ENCODE measurements around the gene PTPRD.

Gene PTPRD

GRCh38 chr9:9920425-9921060 is 692.3 kb downstream of the PTPRD start:
- ChIA-PET CTCF (no interaction called here), POLR2A (no interaction called here)
- H3K27ac ChIP-seq (ENCODE audit: extremely low read depth, low read depth, low read length): no peak overlapping the region
- H3K4me3 ChIP-seq (ENCODE audit: low read depth, low read length): no peak overlapping the region
- no peaks in the 10 kb centered on the region for H3K9me3 ChIP-seq (ENCODE audit: control insufficient read depth, insufficient read depth, low read depth, low read length)
- H3K36me3 ChIP-seq (ENCODE audit: control insufficient read depth in 2 of 2, insufficient read depth in 1 of 2, low read length in 2 of 2): no peaks in the 10 kb centered on the region
- no peaks in the 10 kb centered on the region for H3K4me1 ChIP-seq (ENCODE audit: control insufficient read depth, insufficient read depth, low read length)
- TF ChIP-seq, protein P1, sequence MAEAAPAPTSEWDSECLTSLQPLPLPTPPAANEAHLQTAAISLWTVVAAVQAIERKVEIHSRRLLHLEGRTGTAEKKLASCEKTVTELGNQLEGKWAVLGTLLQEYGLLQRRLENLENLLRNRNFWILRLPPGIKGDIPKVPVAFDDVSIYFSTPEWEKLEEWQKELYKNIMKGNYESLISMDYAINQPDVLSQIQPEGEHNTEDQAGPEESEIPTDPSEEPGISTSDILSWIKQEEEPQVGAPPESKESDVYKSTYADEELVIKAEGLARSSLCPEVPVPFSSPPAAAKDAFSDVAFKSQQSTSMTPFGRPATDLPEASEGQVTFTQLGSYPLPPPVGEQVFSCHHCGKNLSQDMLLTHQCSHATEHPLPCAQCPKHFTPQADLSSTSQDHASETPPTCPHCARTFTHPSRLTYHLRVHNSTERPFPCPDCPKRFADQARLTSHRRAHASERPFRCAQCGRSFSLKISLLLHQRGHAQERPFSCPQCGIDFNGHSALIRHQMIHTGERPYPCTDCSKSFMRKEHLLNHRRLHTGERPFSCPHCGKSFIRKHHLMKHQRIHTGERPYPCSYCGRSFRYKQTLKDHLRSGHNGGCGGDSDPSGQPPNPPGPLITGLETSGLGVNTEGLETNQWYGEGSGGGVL (tag by site-specific recombination; IDR thresholded peaks at IDR 0.05): no peak
- TF ChIP-seq SCRT1 (tag by site-specific recombination; IDR thresholded peaks at IDR 0.05; ENCODE audit: borderline replicate concordance) (no peak), ZNF354C (tag by site-specific recombination; IDR thresholded peaks at IDR 0.05; ENCODE audit: borderline replicate concordance, low read depth) (no peak), ZNF391 (tag by site-specific recombination; IDR thresholded peaks at IDR 0.05; ENCODE audit: borderline replicate concordance, low read depth) (no peak), ZNF248 (tag by site-specific recombination; IDR thresholded peaks at IDR 0.05) (no peak), TRIM28 (IDR thresholded peaks at IDR 0.05; ENCODE audit: borderline replicate concordance, low read length) (no peak), GLIS2 (tag by site-specific recombination; IDR thresholded peaks at IDR 0.05) (no peak), ZNF830 (tag by site-specific recombination; IDR thresholded peaks at IDR 0.05; ENCODE audit: low read depth) (no peak), ZBTB49 (tag by site-specific recombination; IDR thresholded peaks at IDR 0.05; ENCODE audit: low read depth) (no peak), ZNF157 (tag by site-specific recombination; IDR thresholded peaks at IDR 0.05) (no peak), YY2 (tag by site-specific recombination; IDR thresholded peaks at IDR 0.05) (no peak), ZNF544 (tag by site-specific recombination; IDR thresholded peaks at IDR 0.05) (no peak), ZNF501 (tag by site-specific recombination; IDR thresholded peaks at IDR 0.05) (no peak), ZNF280C (tag by site-specific recombination; IDR thresholded peaks at IDR 0.05) (no peak)
- TF ChIP-seq, protein P2, sequence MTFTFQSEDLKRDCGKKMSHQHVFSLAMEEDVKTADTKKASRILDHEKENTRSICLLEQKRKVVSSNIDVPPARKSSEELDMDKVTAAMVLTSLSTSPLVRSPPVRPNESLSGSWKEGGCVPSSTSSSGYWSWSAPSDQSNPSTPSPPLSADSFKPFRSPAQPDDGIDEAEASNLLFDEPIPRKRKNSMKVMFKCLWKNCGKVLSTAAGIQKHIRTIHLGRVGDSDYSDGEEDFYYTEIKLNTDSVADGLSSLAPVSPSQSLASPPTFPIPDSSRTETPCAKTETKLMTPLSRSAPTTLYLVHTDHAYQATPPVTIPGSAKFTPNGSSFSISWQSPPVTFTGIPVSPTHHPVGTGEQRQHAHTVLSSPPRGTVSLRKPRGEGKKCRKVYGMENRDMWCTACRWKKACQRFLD (tag by site-specific recombination; IDR thresholded peaks at IDR 0.05): no peak
- TF ChIP-seq, protein P3, sequence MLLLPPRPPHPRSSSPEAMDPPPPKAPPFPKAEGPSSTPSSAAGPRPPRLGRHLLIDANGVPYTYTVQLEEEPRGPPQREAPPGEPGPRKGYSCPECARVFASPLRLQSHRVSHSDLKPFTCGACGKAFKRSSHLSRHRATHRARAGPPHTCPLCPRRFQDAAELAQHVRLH (tag by site-specific recombination; IDR thresholded peaks at IDR 0.05): no peak
- TF ChIP-seq, protein P4, sequence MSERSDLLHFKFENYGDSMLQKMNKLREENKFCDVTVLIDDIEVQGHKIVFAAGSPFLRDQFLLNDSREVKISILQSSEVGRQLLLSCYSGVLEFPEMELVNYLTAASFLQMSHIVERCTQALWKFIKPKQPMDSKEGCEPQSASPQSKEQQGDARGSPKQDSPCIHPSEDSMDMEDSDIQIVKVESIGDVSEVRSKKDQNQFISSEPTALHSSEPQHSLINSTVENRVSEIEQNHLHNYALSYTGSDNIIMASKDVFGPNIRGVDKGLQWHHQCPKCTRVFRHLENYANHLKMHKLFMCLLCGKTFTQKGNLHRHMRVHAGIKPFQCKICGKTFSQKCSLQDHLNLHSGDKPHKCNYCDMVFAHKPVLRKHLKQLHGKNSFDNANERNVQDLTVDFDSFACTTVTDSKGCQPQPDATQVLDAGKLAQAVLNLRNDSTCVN (tag by site-specific recombination; optimal IDR thresholded peaks at IDR 0.05): no peak
